ENCODE results near the gene TMOD1. TPM values are rescaled to one million over a fixed set of nuclear protein-coding genes. Genes with fewer than 3 reads are reported as not detected.

Gene TMOD1
- total and polyA plus RNA-seq, 4 experiments from 2014 or later: 2.1 to 3.3 (median 2.6) TPM

DNA sequence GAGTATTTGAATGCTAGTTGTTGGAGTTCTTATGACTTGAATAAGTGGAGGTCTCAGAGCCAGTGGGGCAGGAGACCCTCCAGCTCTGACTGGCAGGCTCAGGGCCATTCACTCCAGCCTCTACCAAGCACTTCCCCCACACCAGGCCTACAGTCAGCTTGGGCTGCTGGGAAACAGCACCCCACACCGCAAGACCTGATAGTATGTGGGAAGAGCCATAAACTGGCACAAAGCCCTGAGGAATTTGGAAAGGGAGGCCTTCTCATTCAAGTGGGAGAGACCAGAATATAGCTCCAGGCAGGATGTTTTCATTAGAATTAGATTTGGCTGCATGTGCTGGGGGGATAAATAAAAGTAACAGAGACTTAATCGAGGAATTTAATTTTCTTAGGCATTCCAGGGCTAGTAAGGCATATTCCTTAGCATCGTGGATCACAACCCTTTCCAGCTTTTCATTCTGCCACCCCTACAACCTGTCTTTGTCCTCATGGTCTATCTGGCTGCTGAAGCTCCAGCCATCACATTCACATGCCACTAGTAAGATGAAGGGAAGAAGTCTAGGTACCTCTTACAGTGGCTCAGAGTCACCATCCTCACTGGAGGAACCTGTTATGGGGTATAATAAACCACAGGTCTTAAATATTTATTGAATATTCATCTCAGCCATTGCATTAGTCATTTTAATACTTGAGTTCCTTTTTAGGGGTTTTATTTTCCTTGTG lies 47.5 kb downstream of the TMOD1 start:
- intact Hi-C loops (cut with micrococcal nuclease): no loop called here
- Histone ChIP-seq H3K36me3 (ENCODE audit: insufficient read depth, low read length) (no peaks in the 10 kb centered on the region), H3K9me3 (ENCODE audit: control insufficient read depth in 1 of 2, low read length in 2 of 2) (no peaks in the 10 kb centered on the region), H3K4me1 (ENCODE audit: insufficient read depth, low read length) (no peaks in the 10 kb centered on the region), H3K27me3 (ENCODE audit: insufficient read depth, low read length) (no peaks in the 10 kb centered on the region), H3K27ac (ENCODE audit: low read depth, low read length) (no peak overlapping the region), H3K4me3 (ENCODE audit: low read length in 2 of 2) (no peak overlapping the region)
- DNase-seq: no peak
- no peaks in the 10 kb centered on the region for H3K4me1 Mint-ChIP-seq
- no peaks in the 10 kb centered on the region for H3K36me3 Mint-ChIP-seq
- ChIA-PET POLR2A (ENCODE audit: partially characterized antibody) (no interaction called here), CTCF (ENCODE audit: partially characterized antibody) (no interaction called here)
- H3K9me3 Mint-ChIP-seq: no peaks in the 10 kb centered on the region
- peaks cover 5 to 15% of the 10 kb centered on the region in 2 donors for H3K27me3 Mint-ChIP-seq
- no peak overlapping the region for H3K4me3 Mint-ChIP-seq
- no peak overlapping the region for H3K27ac Mint-ChIP-seq

DNA sequence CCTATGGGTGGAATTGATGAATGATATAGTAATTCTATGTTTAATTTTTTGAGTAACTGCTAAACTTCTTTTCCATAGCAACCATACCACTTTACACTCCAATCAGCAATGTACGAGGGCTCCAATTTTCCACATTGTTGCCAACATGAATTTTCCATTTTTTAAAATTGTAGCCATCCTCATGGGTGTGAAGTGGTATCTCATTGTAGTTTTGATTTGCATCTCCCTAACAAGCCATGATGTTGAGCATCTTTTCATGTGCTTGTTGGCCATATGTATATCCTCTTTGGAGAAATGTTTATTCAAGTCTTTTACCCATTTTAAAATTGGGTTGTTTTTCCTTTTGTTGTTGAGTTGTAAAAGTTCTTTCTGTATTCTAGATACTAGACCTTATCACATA lies 48.9 kb downstream of the TMOD1 start:
- Histone ChIP-seq H3K4me3 (ENCODE audit: low read length in 2 of 2) (no peak overlapping the region), H3K4me1 (ENCODE audit: insufficient read depth, low read length) (no peaks in the 10 kb centered on the region), H3K36me3 (ENCODE audit: insufficient read depth, low read length) (no peaks in the 10 kb centered on the region), H3K9me3 (ENCODE audit: control insufficient read depth in 1 of 2, low read length in 2 of 2) (no peaks in the 10 kb centered on the region), H3K27ac (ENCODE audit: low read depth, low read length) (no peak overlapping the region), H3K27me3 (ENCODE audit: insufficient read depth, low read length) (no peaks in the 10 kb centered on the region)
- H3K4me3 Mint-ChIP-seq: no peak overlapping the region
- H3K4me1 Mint-ChIP-seq: no peaks in the 10 kb centered on the region
- POLR2A ChIA-PET (ENCODE audit: partially characterized antibody): no interaction called here
- CTCF ChIA-PET (ENCODE audit: partially characterized antibody): no interaction called here
- intact Hi-C loops (cut with micrococcal nuclease): no loop called here
- no peaks in the 10 kb centered on the region for H3K36me3 Mint-ChIP-seq
- H3K9me3 Mint-ChIP-seq: no peaks in the 10 kb centered on the region
- peaks cover 9 to 24% of the 10 kb centered on the region in 2 donors for H3K27me3 Mint-ChIP-seq
- DNase-seq: no peak
- no peak overlapping the region for H3K27ac Mint-ChIP-seq

DNA sequence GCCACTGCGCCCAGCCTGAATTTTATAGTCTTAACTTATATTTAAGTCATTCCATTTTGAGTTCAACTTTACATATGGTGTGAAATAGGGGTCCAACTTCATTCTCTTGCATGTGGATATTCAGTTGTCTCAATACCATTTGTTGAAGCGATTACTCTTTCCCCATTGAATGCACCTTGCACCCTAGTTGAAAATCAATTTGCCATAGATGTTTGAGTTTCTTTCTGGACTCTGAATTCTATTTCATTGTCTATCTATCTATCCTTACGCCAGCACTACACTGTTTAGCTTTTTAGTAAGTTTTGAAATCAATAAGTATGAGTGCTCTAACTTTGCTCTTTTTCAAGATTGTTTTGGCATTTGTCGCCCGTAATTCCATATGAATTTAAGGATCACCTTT lies 49.8 kb downstream of the TMOD1 start:
- Histone ChIP-seq H3K4me1 (ENCODE audit: insufficient read depth, low read length) (no peaks in the 10 kb centered on the region), H3K27me3 (ENCODE audit: insufficient read depth, low read length) (no peaks in the 10 kb centered on the region), H3K9me3 (ENCODE audit: control insufficient read depth in 1 of 2, low read length in 2 of 2) (no peaks in the 10 kb centered on the region), H3K27ac (ENCODE audit: low read depth, low read length) (no peak overlapping the region), H3K36me3 (ENCODE audit: insufficient read depth, low read length) (no peaks in the 10 kb centered on the region), H3K4me3 (ENCODE audit: low read length in 2 of 2) (no peak overlapping the region)
- H3K4me3 Mint-ChIP-seq: no peak overlapping the region
- no peaks in the 10 kb centered on the region for H3K4me1 Mint-ChIP-seq
- intact Hi-C loops (cut with micrococcal nuclease): no loop called here
- no peak overlapping the region for H3K27ac Mint-ChIP-seq
- H3K36me3 Mint-ChIP-seq: no peaks in the 10 kb centered on the region
- POLR2A ChIA-PET (ENCODE audit: partially characterized antibody): no interaction called here
- H3K27me3 Mint-ChIP-seq: peaks cover 12 to 31% of the 10 kb centered on the region in 2 donors
- CTCF ChIA-PET (ENCODE audit: partially characterized antibody): no interaction called here
- DNase-seq: no peak
- no peaks in the 10 kb centered on the region for H3K9me3 Mint-ChIP-seq

DNA sequence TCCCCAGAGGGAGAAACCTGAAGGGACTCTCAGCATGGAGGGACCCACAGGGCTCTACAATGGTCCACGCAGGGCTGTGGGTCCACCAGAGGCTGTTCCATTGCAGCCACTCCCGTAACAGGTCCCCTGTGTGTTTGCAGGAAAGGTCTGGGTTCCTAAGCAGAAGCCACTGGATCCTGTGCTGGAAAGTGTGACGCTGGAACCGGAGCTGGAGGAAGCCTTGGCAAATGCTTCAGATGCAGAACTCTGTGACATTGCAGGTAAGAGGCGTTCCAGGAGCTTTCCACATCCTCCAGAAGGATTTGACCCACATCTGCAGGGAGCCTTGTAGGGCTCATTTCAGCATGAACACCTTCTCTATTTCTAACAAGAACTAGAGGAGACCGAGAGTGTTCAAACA lies 51.7 kb downstream of the TMOD1 start:
- Mint-ChIP-seq H3K27me3 (peaks cover 14 to 32% of the 10 kb centered on the region in 2 donors), H3K4me3 (no peak overlapping the region), H3K9me3 (no peaks in the 10 kb centered on the region), H3K4me1 (no peaks in the 10 kb centered on the region), H3K36me3 (no peaks in the 10 kb centered on the region), H3K27ac (no peak overlapping the region)
- H3K4me3 ChIP-seq (ENCODE audit: low read length in 2 of 2): no peak overlapping the region
- ChIA-PET CTCF (ENCODE audit: partially characterized antibody) (interaction anchor here (0.9 kb wide), 1 partner anchor 45 kb away, joined by 3 read pairs; no protein-coding TSS in a partner anchor), POLR2A (ENCODE audit: partially characterized antibody) (no interaction called here)
- no peaks in the 10 kb centered on the region for H3K27me3 ChIP-seq (ENCODE audit: insufficient read depth, low read length)
- no peaks in the 10 kb centered on the region for H3K9me3 ChIP-seq (ENCODE audit: control insufficient read depth in 1 of 2, low read length in 2 of 2)
- DNase-seq: no peak
- no peaks in the 10 kb centered on the region for H3K4me1 ChIP-seq (ENCODE audit: insufficient read depth, low read length)
- no peak overlapping the region for H3K27ac ChIP-seq (ENCODE audit: low read depth, low read length)
- intact Hi-C loops (cut with micrococcal nuclease): no loop called here
- H3K36me3 ChIP-seq (ENCODE audit: insufficient read depth, low read length): no peaks in the 10 kb centered on the region

DNA sequence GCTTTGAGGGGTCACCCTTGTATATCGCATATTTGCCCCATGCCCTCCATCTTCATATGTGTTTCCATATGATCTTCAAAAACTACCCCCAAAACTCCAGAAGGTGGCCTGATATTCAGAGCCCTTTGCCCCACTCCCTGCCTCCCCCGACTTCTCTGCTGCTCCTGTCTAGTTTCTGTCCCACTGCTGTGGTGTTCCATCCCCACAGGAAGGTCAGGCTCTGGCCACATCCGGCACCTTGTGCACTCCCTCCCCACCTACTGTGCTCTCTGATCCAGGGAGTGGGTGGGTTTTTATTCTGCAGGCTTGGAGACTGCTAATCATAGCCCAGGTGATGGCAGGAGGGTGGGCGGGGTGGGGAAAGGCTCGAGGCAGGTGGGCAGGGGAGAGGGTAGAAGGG lies 52.4 kb downstream of the TMOD1 start:
- Mint-ChIP-seq H3K36me3 (no peaks in the 10 kb centered on the region), H3K4me1 (peaks cover under 1 to 2% (median 2%) of the 10 kb centered on the region in 4 donors), H3K27ac (no peak overlapping the region), H3K27me3 (peaks cover 14 to 31% of the 10 kb centered on the region in 2 donors), H3K4me3 (no peak overlapping the region), H3K9me3 (no peaks in the 10 kb centered on the region)
- Histone ChIP-seq H3K9me3 (ENCODE audit: control insufficient read depth in 1 of 2, low read length in 2 of 2) (no peaks in the 10 kb centered on the region), H3K4me1 (ENCODE audit: insufficient read depth, low read length) (no peaks in the 10 kb centered on the region), H3K27me3 (ENCODE audit: insufficient read depth, low read length) (no peaks in the 10 kb centered on the region), H3K4me3 (ENCODE audit: low read length in 2 of 2) (no peak overlapping the region), H3K27ac (ENCODE audit: low read depth, low read length) (no peak overlapping the region), H3K36me3 (ENCODE audit: insufficient read depth, low read length) (no peaks in the 10 kb centered on the region)
- DNase-seq: no peak
- intact Hi-C loops (cut with micrococcal nuclease): no loop called here
- CTCF ChIA-PET (ENCODE audit: partially characterized antibody): no interaction called here
- POLR2A ChIA-PET (ENCODE audit: partially characterized antibody): no interaction called here

DNA sequence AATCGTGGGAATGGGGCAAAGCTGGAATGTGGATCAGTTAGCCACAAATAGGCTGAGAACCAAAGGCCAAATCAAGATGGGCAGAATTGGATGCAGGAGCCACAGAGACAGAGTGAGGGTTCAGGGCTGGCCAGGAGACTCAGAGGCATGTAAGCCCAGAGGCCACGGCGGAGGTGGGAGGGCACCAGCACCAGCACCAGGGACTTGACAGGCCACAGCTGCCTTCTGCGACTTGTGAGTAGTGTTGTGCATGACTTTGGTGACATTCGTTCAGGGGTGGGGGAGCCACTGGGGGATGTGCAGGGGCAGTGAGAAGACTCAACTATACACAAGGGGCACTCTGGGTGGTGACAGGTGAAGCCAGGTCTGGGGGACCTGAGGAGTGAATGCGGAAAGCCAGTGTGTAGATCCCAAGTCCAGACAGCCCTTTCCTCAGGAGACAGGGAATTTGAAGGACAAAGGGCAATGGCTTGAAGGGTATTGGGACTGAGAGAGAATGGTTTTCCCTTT lies 53.2 kb downstream of the TMOD1 start:
- POLR2A ChIA-PET (ENCODE audit: partially characterized antibody): no interaction called here
- H3K9me3 Mint-ChIP-seq: no peaks in the 10 kb centered on the region

DNA sequence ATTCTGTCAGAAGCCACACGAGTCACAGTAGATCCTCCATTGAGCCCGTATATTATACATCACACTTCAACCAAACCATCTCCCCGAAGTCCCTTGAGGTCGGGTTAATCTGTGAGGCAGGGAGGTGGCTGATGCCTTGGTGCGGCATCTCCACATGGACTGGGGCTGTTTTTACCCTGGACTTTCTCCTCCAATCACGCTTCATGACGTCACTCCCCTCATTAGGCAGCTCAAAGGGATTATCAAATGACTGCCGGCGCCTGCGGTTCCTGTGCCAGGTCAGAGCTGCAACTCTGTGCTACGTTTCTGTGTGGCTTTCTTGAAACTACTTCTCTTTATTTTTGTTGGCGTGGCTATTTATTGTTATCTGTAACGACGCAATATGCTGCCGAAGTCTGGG lies 53.7 kb downstream of the TMOD1 start:
- Histone ChIP-seq H3K4me1 (ENCODE audit: insufficient read depth, low read length) (no peaks in the 10 kb centered on the region), H3K4me3 (ENCODE audit: low read length in 2 of 2) (no peak overlapping the region), H3K36me3 (ENCODE audit: insufficient read depth, low read length) (no peaks in the 10 kb centered on the region), H3K27me3 (ENCODE audit: insufficient read depth, low read length) (no peaks in the 10 kb centered on the region), H3K27ac (ENCODE audit: low read depth, low read length) (no peak overlapping the region), H3K9me3 (ENCODE audit: control insufficient read depth in 1 of 2, low read length in 2 of 2) (no peaks in the 10 kb centered on the region)
- no peak overlapping the region for H3K4me3 Mint-ChIP-seq
- H3K36me3 Mint-ChIP-seq: no peaks in the 10 kb centered on the region
- peaks cover 3 to 7% (median 5%) of the 10 kb centered on the region in 4 donors for H3K4me1 Mint-ChIP-seq
- intact Hi-C loops (cut with micrococcal nuclease): no loop called here
- peaks cover 14 to 36% of the 10 kb centered on the region in 2 donors for H3K27me3 Mint-ChIP-seq
- ChIA-PET POLR2A (ENCODE audit: partially characterized antibody) (no interaction called here), CTCF (ENCODE audit: partially characterized antibody) (no interaction called here)
- no peaks in the 10 kb centered on the region for H3K9me3 Mint-ChIP-seq
- no peak for DNase-seq
- no peak overlapping the region for H3K27ac Mint-ChIP-seq

More for the DNA sequence above, 53.2 kb downstream of the TMOD1 start:
- Histone ChIP-seq H3K4me1 (ENCODE audit: insufficient read depth, low read length) (no peaks in the 10 kb centered on the region), H3K9me3 (ENCODE audit: control insufficient read depth in 1 of 2, low read length in 2 of 2) (no peaks in the 10 kb centered on the region), H3K27ac (ENCODE audit: low read depth, low read length) (no peak overlapping the region), H3K4me3 (ENCODE audit: low read length in 2 of 2) (no peak overlapping the region), H3K27me3 (ENCODE audit: insufficient read depth, low read length) (no peaks in the 10 kb centered on the region), H3K36me3 (ENCODE audit: insufficient read depth, low read length) (no peaks in the 10 kb centered on the region)
- no peak for DNase-seq
- H3K27ac Mint-ChIP-seq: no peak overlapping the region
- H3K27me3 Mint-ChIP-seq: peaks cover 14 to 31% of the 10 kb centered on the region in 2 donors
- H3K4me3 Mint-ChIP-seq: no peak overlapping the region
- CTCF ChIA-PET (ENCODE audit: partially characterized antibody): no interaction called here
- intact Hi-C loops (cut with micrococcal nuclease): no loop called here
- H3K4me1 Mint-ChIP-seq: peaks cover 1 to 7% (median 5%) of the 10 kb centered on the region in 4 donors
- no peaks in the 10 kb centered on the region for H3K36me3 Mint-ChIP-seq

Measured in CD4-positive, alpha-beta memory T cell (primary cell).